GM12892 (cell line): ENCODE measurements around the gene SPTLC3.

Experiments used
- DNase-seq: peaks from one replicate; pipeline ENCODE4 v3.0.0; 2011; ENCODE audit not compliant: insufficient read length
- FAIRE-seq: peaks from 2 replicates; lab custom pipeline; 2011; peaks lifted over from hg19 to GRCh38; lab: Jason Lieb, UNC
- POLR2A ChIP-seq: IDR thresholded peaks from 2 replicates; pipeline ENCODE4 v1.6.1; 2011; ENCODE audit warnings: low read depth, low read length, control low read depth
- POLR2AphosphoS5 ChIP-seq: IDR thresholded peaks from 2 replicates; pipeline ENCODE4 v1.6.1; 2011; ENCODE audit warnings: low read depth, low read length, control low read depth
- TAF1 ChIP-seq: IDR thresholded peaks from 2 replicates; pipeline ENCODE4 v1.6.1; 2011; ENCODE audit warnings: low read depth, mild to moderate bottlenecking, control low read depth, low read length, borderline replicate concordance

The SPTLC3 gene

DNA sequence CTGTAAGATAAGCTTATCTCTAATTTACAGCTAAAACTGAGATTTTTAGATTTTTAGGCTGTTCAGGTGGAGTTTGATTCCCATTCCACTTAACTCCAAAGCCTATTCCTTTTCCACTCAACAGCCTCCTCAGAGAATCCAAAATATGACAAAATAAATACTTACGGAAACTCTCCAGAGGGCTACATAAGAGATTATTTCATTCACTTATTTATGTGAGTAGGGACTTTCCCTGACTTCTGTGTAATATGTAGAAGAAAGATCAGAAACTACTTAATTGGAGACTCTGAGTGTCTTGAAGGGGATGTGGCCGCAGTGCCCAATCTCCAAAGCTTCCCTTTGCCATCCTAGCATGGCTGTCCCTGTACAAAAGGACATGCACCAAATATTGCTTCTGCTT is 140.2 kb downstream of the SPTLC3 start:
- FAIRE-seq (no peak), DNase-seq (no peak)
- TF ChIP-seq TAF1 (no peak), POLR2AphosphoS5 (no peak), POLR2A (no peak)

DNA sequence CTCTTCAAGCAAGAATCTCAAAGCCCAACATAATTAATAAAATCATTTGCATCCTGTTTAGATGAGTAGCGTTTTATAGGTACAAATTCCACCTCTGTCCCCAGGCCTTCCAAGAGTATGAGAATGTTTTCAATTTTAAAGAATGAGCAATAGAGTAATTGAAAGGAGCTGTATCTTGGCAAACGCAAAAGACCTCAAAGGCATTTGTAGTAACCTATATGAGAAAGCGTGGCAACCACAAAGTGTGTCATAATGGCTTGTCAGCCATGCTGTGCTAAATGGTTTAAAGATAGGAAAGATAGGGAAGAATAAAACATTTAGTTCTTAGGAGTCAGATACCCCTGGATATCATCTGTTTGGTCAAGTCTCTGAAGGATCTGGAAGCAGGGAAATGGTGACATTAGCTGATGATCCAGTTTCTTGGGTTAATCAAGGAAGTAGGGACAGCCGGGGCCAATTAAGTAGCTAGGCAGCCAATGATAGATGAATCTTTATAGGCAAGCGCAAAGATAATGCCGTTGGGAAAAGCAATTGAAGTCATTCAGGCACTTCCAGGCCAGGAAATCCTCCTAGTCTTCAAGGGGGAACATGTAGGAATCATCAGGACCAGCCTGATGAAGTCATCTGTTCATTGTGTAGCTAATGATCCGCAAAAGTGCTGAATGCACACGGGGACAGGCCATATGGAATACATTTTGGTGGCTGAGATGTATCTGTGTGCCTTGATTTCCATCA is 140.8 kb downstream of the SPTLC3 start:
- no peak for DNase-seq
- no peak for TF ChIP-seq POLR2A
- TF ChIP-seq POLR2AphosphoS5 = no peak
- no peak for TF ChIP-seq TAF1
- no peak for FAIRE-seq

DNA sequence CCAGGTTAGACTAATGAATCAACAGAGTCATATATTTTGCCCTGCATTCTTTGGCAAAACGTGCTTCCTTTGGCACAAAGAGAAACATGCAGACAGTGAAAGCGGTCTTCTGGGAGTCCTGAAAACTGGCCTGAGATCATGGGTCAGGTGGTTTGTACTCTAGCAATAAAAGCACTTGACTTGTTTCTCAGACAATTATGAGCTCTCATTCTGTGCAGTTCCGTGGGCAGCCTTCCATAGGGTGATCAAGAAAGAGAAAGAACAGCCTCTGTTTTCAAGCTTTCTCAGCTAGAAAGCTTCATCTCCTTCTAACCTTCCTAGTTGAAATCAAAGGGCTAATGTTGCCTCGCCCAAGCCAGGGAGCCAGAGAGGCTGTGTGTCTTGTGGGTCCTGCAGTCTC is 149.6 kb downstream of the SPTLC3 start:
- no peak for DNase-seq
- TF ChIP-seq POLR2A (no peak), TAF1 (no peak), POLR2AphosphoS5 (no peak)
- no peak for FAIRE-seq

DNA sequence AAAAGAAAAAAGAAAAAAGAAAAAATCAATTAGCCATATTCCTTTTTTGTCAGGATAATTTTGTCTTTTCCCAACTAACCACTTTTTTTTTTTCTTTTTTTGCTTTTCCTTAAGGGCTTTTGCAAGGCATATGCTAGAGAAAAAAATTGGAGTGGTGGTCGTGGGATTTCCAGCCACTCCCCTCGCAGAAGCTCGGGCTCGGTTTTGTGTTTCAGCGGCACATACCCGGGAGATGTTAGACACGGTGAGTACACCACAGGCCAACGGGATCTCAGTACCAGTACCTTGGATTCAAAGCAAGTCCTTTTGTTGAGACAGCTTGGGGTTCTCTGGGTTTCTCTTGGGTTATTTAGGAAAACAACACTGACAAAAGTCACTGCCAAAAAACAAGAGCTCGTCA is 151.1 kb downstream of the SPTLC3 start:
- FAIRE-seq = no peak
- TF ChIP-seq POLR2A (no peak), TAF1 (no peak), POLR2AphosphoS5 (no peak)
- DNase-seq = no peak

DNA sequence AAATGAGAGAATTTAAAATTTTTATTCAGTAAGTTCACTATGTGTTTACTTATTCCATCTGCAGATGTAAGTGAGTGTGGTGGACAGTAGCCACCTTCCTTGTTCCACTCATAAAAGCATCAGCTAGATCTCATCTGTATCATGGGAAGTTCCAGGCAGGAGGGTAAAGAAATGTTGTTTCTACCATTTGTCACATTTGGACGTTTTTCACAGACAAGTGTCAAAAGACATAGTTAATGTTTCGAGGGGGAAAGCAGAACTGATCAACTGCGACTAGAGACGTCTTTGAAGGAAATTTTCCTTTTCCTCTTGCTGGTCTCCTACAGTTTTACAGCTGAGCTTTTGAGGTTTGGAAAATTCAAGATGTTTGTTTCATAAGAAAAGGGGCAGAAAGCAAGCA is 156.4 kb downstream of the SPTLC3 start:
- FAIRE-seq = no peak
- no peak for TF ChIP-seq POLR2A
- no peak for TF ChIP-seq POLR2AphosphoS5
- TF ChIP-seq TAF1 = no peak

DNA sequence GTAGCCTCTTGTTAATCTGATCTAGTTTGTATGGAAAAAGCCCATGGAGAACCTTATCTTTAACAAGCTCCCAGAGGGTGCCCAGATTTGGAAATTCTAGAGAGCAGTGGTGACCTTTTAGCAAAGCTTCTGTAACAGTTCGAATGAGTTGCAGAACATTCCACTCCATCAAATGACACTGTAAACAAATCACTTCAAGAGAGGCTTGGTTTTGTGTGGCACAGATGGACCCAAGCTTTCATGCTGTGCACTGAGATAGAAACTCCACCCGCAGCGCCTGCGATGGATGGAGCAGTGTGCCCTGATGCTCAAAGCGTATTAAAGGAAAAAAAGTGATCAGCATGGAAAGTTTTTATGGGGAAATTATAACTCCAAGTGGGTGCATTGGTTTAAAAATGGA is 157.2 kb downstream of the SPTLC3 start:
- DNase-seq (no peak), FAIRE-seq (no peak)
- TF ChIP-seq TAF1 = no peak
- no peak for TF ChIP-seq POLR2A
- TF ChIP-seq POLR2AphosphoS5 = no peak

More for the DNA sequence above, 156.4 kb downstream of the SPTLC3 start:
- no peak for DNase-seq

DNA sequence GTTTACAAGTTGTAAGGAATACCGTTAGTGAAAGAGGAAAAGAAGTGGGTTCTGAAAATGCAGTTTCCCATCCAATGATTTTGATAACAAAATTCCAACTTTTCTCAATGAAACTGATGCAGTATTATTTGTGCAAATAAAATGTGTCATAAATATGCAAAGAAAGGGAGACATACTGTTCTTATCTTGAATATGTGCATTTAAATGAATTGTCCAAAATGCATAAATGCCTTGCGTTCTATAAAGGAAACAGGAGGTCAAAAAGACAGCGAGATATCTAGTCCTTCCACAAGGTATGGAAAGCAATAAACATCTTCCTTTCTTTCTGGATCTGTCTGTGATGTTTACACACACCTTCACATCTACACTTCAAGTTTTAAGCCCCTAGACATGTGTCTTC is 157.7 kb downstream of the SPTLC3 start:
- FAIRE-seq (no peak), DNase-seq (no peak)
- no peak for TF ChIP-seq TAF1
- TF ChIP-seq POLR2AphosphoS5 = no peak
- no peak for TF ChIP-seq POLR2A

DNA sequence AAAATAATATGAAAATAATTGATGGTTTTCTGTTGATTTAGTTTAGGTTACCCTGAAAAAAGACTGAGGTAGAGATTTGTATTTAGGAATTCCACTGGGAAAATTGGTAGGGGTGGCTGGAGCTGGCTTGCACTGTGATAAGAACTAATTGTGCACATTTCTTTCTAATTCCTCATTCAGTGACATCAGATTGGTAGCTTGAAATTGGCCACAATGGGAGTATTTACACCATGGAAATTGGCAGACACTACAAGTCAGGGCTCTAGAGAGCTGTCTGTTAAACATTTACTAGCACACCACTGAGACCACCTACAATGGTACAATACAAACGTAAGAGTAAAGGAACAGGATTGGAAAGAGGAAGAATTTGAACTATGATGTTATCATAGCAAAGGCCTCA is 160.3 kb downstream of the SPTLC3 start:
- no peak for FAIRE-seq

DNA sequence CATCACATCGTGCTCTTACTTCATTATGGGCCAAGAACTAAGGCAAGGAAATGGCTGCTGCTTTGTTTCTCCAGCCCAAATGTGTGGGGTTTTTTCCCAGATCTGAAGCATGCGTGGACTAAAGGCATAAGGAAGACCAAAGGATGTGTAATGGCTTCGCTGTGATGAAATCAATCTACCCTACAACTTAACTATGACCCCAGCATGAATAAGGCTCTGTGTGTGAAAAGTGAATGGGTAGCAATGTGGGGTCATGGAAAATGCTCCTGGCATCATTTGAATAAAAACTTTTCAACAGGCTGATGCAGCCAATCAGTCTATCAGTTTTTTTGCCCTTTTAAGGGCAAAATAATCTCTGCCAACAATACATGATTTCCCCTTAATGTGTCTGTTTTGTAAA is 162.0 kb downstream of the SPTLC3 start:
- FAIRE-seq = no peak
- no peak for DNase-seq
- TF ChIP-seq TAF1 = no peak
- no peak for TF ChIP-seq POLR2A
- TF ChIP-seq POLR2AphosphoS5 = no peak

More for the DNA sequence above, 160.3 kb downstream of the SPTLC3 start:
- no peak for DNase-seq
- TF ChIP-seq POLR2AphosphoS5 (no peak), POLR2A (no peak), TAF1 (no peak)

DNA sequence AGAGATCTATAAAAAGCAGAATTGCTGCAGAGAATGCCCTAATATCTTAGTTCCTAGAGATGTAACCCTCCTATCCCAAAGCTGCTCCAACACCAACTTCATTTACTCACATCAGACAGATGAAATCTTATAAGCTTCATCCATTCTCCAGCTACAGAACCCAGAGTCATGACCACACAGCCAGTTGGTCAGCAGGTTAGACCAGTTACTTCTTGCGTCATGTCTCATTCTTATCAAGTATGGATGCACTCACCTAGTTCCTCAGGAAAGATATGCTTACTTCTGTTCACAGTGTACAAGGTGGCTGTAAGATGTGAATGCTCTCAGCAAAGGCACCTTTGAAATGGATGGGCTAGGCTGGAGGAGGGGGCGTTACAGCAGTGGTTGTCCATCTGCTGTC is 164.4 kb downstream of the SPTLC3 start:
- FAIRE-seq (no peak), DNase-seq (no peak)
- TF ChIP-seq POLR2AphosphoS5 = no peak
- no peak for TF ChIP-seq POLR2A
- TF ChIP-seq TAF1 = no peak

DNA sequence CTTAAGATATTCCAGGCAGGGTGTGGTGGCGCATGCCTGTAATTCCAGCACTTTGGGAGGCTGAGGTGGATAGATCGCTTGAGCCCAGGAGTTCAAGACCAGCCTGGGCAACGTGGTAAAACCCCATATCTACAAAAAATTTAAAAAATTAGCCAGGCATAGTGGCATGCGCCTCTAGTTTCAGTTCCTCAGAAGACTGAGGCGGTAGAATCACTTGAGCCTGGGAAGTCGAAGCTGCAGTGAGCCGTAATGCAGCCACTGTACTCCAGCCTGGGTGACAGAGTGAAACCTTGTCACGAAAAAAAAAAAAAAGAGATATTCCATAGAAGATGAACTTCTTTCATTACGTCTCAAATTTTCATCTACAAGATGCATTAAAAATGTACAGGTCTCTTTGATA is 165.6 kb downstream of the SPTLC3 start:
- DNase-seq = no peak
- no peak for FAIRE-seq
- TF ChIP-seq TAF1 (no peak), POLR2AphosphoS5 (no peak), POLR2A (no peak)

DNA sequence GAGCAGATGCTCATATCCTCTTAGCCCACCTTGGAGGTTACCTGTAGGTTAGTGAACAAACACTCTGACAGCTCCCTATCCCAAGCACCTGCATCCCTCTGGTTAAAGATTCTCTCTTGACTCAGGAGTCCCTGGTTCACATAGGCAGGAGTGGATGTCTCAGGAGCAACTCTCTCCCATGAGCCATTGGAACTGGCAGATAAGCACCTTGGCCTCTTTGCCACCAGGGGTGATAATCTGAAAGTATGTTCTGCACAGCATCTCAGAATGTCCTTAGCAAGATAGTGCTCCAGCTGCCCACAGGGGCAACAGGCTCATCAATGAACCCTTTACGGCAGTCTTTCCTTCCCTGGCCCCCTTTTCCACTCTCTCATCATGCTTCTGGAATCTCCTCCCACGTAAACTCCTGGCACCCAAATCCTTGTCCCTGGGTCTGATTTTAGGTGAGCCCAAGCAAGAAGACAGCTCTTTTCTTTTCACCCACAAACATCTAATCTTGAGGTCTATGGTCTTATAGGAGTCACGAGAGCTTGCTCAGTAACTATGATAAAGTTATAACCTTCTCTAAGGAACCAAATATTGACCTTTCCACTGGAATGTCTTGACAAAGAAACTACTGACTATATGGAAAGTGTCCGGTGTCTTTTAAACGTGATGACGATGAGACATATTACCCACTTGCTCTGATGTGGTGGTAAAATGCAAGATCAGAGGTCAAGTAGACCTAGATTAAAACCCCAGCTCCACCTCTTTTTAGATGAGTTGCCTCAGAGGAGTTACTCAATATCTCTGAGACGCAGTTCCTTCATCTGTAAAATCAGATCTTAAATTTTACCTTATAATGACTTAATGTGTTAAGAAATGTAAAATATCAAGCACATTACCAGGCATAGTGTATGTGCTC is 172.5 kb downstream of the SPTLC3 start:
- FAIRE-seq (no peak), DNase-seq (no peak)
- no peak for TF ChIP-seq POLR2A
- no peak for TF ChIP-seq TAF1
- TF ChIP-seq POLR2AphosphoS5 = no peak
